HG03064 (cell line): ENCODE measurements around the gene GINS1.

Source experiments
- ATAC-seq: cut with Tn5 transposase; IDR thresholded peaks from one replicate; pipeline ENCODE4 v1.9.1; 2021; ENCODE audit warnings: low read depth; ENCODE audit not compliant: unreplicated experiment

Gene GINS1

GRCh38 chr20:25490656-25491445 lies 83.4 kb downstream of the GINS1 start:
- ATAC-seq: no peak

GRCh38 chr20:25491446-25492038 lies 84.1 kb downstream of the GINS1 start:
- no peak for ATAC-seq

GRCh38 chr20:25493137-25493536 lies 85.7 kb downstream of the GINS1 start:
- ATAC-seq: no peak

GRCh38 chr20:25493748-25494505 lies 86.5 kb downstream of the GINS1 start:
- ATAC-seq: no peak

- ATAC-seq: no peak
These were observed 87.2 kb downstream of the GINS1 start for GRCh38 chr20:25494506-25495188.

- no peak for ATAC-seq
These were observed 87.8 kb downstream of the GINS1 start for GRCh38 chr20:25495189-25495824.

- ATAC-seq: no peak
These were observed 88.9 kb downstream of the GINS1 start for GRCh38 chr20:25496165-25496967.

- no peak for ATAC-seq
These were observed 89.5 kb downstream of the GINS1 start for GRCh38 chr20:25496968-25497401.

GRCh38 chr20:25497586-25498279 lies 90.3 kb downstream of the GINS1 start:
- no peak for ATAC-seq
